ENCODE data around the gene ZCCHC14. TPM values are rescaled to one million over a fixed set of nuclear protein-coding genes. Genes with fewer than 3 reads are reported as not detected.
A peak's percentile ranks its signal among the peaks of the same experiment; 100 is the strongest.

The ZCCHC14 gene
- total and polyA plus RNA-seq, 2 of the 8 experiments (the other 6 are each of a cell fraction or from before 2014, with no cell fraction given) = 8.2 to 28.2 TPM

- TF ChIP-seq MAFK (IDR thresholded peaks at IDR 0.05; ENCODE audit: low read depth, low read length) = no peak
- TF ChIP-seq NANOG (IDR thresholded peaks at IDR 0.05; ENCODE audit: insufficient read depth, low read depth, low read length, poor library complexity, severe bottlenecking) = no peak
- no peak for TF ChIP-seq ZNF274 (IDR thresholded peaks at IDR 0.05; ENCODE audit: borderline replicate concordance, extremely low read depth, low read length)
- TF ChIP-seq SP1 (IDR thresholded peaks at IDR 0.05; ENCODE audit: low read depth, low read length) = 0 out of 2 replicates have a peak, but pooled peaks have one; percentile 24
- no peak for TF ChIP-seq SIRT6 (IDR thresholded peaks at IDR 0.05; ENCODE audit: low read length)
- no peak for TF ChIP-seq GABPA (IDR thresholded peaks at IDR 0.05; ENCODE audit: borderline replicate concordance, insufficient read depth, low read length)
- no peak for TF ChIP-seq CTCF (IDR thresholded peaks at IDR 0.05; ENCODE audit: control extremely low read depth in 1 of 3, insufficient read depth in 1 of 3, low read depth in 1 of 3, low read length in 3 of 3)
- no peak for TF ChIP-seq EP300 (IDR thresholded peaks at IDR 0.05; ENCODE audit: borderline replicate concordance in 1 of 2, low read depth in 2 of 2, low read length in 2 of 2)
- TF ChIP-seq MAX (IDR thresholded peaks at IDR 0.05) = peak; percentile 36
- TF ChIP-seq FOSL1 (IDR thresholded peaks at IDR 0.05; ENCODE audit: insufficient read depth, low read depth, low read length) = no peak
- TF ChIP-seq EZH2 (IDR thresholded peaks at IDR 0.05; ENCODE audit: low read depth, low read length, severe bottlenecking) = no peak
- no peak for TF ChIP-seq GTF2F1 (IDR thresholded peaks at IDR 0.05; ENCODE audit: borderline replicate concordance, low read depth, low read length)
- no peak for TF ChIP-seq SUZ12 (IDR thresholded peaks at IDR 0.05; ENCODE audit: low read length)
- no peak for TF ChIP-seq BRCA1 (IDR thresholded peaks at IDR 0.05; ENCODE audit: low read depth, low read length)
- TF ChIP-seq KDM1A (IDR thresholded peaks at IDR 0.05; ENCODE audit: borderline replicate concordance, low read length) = no peak
- TF ChIP-seq CREB1 (IDR thresholded peaks at IDR 0.05) = no peak
Observed at GRCh38 chr16:87436225-87437172, 56.3 kb downstream of the ZCCHC14 start (continued).
